ENCODE measurements around the gene HMMR. TPM values are rescaled to one million over a fixed set of nuclear protein-coding genes. Genes with fewer than 3 reads are reported as not detected.

Gene HMMR
- polyA plus RNA-seq, 3 donors, result 0.19 to 0.21 TPM; not detected in 1

DNA sequence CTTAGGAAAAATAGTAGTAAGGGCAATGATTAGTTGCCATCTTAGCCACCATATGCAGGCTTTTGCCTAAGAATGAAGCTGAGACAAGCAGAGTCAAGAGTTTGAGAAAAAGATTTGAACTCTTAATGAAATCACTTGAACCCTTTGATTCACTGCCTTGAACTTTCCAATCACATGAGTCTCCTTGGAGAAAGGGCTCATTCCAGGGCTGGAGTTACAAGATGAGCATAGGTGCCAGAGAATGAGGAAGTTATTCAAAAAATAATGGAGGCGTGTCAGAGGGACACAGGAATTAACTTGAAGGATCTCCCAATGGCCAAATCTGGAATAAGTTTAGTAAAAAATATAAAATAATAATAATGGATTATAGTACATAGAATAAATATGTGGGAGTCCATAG lies 80.3 kb downstream of the HMMR start:
- H3K27ac ChIP-seq (ENCODE audit: low read depth, low read length), result no peak overlapping the region
- WGBS, 3 donors, result 78 to 89% (median 86%) methylated on average over 1 of the region's 1 CpG

Other genes with a start within 250 kb of the HMMR start
- 100 to 1,000 TPM in 1 of 3 donors, 10 to 100 TPM in 2; 48.9 to 124 (median 89.2) TPM for gene CCNG1, start 23.0 kb upstream of the HMMR start, polyA plus RNA-seq
- gene NUDCD2, start 530 bp upstream of the HMMR start, polyA plus RNA-seq, result 10 to 100 TPM in 1 of 3 donors, 1 to 10 TPM in 2; 4.4 to 10.9 (median 5.4) TPM
- gene MAT2B, start 45.0 kb downstream of the HMMR start, polyA plus RNA-seq, result 10 to 100 TPM; 16.9 to 45.0 (median 24.0) TPM